HCT116 (cell line): Measurements from ENCODE around the gene SLC39A13. TPM values are rescaled to one million over a fixed set of nuclear protein-coding genes. Genes with fewer than 3 reads are reported as not detected.

Experiments
- ATAC-seq: fragments of 200-7000 bp; cut with Tn5 transposase; 2 replicates; pipeline ENCODE4 v1.9.1; 2020; ENCODE audit warnings: mild to moderate bottlenecking, moderate library complexity
- BruUV-seq: library from RNA; stranded (reverse); fragments of 400-500 nt; replicated peaks from 2 replicates; lab custom pipeline; 2021; lab: Mats Ljungman, UMichigan
- CTCF ChIA-PET: fragments of 300-600 bp; sonication (Branson Sonifier 250); formaldehyde crosslinking; loops from one replicate; lab custom pipeline; 2021; ENCODE audit warnings: antibody characterized with exemption; lab: Charles Lee
- POLR2A ChIA-PET: fragments of 300-600, 350-600 bp; sonication (Branson Sonifier 250); formaldehyde crosslinking; loops from one replicate; lab custom pipeline; 2021; ENCODE audit warnings: antibody characterized with exemption; lab: Charles Lee
- RAD21 ChIA-PET, 2 experiments: fragments of 300-600 bp; sonication (Branson Sonifier 250); formaldehyde crosslinking; loops; one replicate each; lab custom pipeline; 2023; ENCODE audit warnings: low total read pairs in 2 of 2; ENCODE audit not compliant: uncharacterized antibody in 2 of 2, unreplicated experiment in 2 of 2, low non-redundant PET in 1 of 2; lab: Charles Lee
- DNase-seq: peaks from one replicate; pipeline ENCODE4 v3.0.0-alpha.2; 2010; ENCODE audit warnings: low read depth, low spot score
- H2AFZ ChIP-seq: fragments of 200-600 bp; shearing (Covaris generic), sonication (generic); 2 replicates; pipeline ENCODE4 v1.6.1; 2017; ENCODE audit warnings: low read depth, mixed run types, mixed read lengths, antibody characterized with exemption, low read length; ENCODE audit not compliant: poor library complexity, severe bottlenecking
- H3K27ac ChIP-seq: 2 replicates; pipeline ENCODE4 v1.5.1; 2012; ENCODE audit warnings: low read depth, low read length
- H3K27me3 ChIP-seq: fragments of 200-600 bp; sonication (generic); 2 replicates; pipeline ENCODE4 v1.6.1; 2016; ENCODE audit warnings: mixed run types, low read length, mixed read lengths; ENCODE audit not compliant: insufficient read depth
- H3K36me3 ChIP-seq, 2 experiments: fragments of 200-500 bp in 1 of 2; fragments of 200-600 bp in 1 of 2; sonication (Bioruptor generic) in 1 of 2; sonication (generic) in 1 of 2; 2 replicates each; pipeline versions ENCODE4 v1.5.1 to v1.6.1; 2014 to 2016; ENCODE audit warnings: low read length in 2 of 2, inconsistent platforms in 1 of 2, mixed read lengths in 1 of 2, mixed run types in 1 of 2; ENCODE audit not compliant: insufficient read depth in 2 of 2, control insufficient read depth in 1 of 2
- H3K4me1 ChIP-seq, 2 experiments: fragments of 200-600 bp in 1 of 2; sonication (generic) in 1 of 2; 2 replicates each; pipeline versions ENCODE4 v1.5.1 to v1.6.1; 2012 to 2017; ENCODE audit warnings: low read length in 2 of 2, inconsistent platforms in 1 of 2, mild to moderate bottlenecking in 1 of 2, mixed read lengths in 1 of 2, mixed run types in 1 of 2, moderate library complexity in 1 of 2; ENCODE audit not compliant: insufficient read depth in 2 of 2, control insufficient read depth in 1 of 2
- H3K4me2 ChIP-seq: fragments of 200-600 bp; sonication (generic); 2 replicates; pipeline ENCODE4 v1.6.1; 2017; ENCODE audit warnings: mixed run types, low read length, mixed read lengths
- H3K4me3 ChIP-seq, 2 experiments: fragments of 200-600 bp in 1 of 2; sonication (generic) in 1 of 2; replicated peaks in 1 of 2; 2 replicates each; pipeline ENCODE4 v1.5.1; 2011 to 2016; ENCODE audit warnings: low read length in 2 of 2, control low read depth in 1 of 2, low read depth in 1 of 2, mild to moderate bottlenecking in 1 of 2, mixed read lengths in 1 of 2, mixed run types in 1 of 2
- H3K79me2 ChIP-seq: fragments of 200-600 bp; sonication (generic); 2 replicates; pipeline ENCODE4 v1.6.1; 2017; ENCODE audit warnings: mild to moderate bottlenecking, mixed run types, low read length, moderate library complexity, mixed read lengths; ENCODE audit not compliant: insufficient read depth
- H3K9ac ChIP-seq: fragments of 200-600 bp; sonication (generic); 2 replicates; pipeline ENCODE4 v1.6.1; 2016; ENCODE audit warnings: low read length, mixed read lengths
- H3K9me2 ChIP-seq: fragments of 200-600 bp; sonication (generic), shearing (Covaris generic); 2 replicates; pipeline ENCODE4 v1.6.1; 2017; ENCODE audit warnings: mixed run types, mild to moderate bottlenecking, moderate library complexity; ENCODE audit not compliant: insufficient read depth
- H3K9me3 ChIP-seq, 2 experiments: fragments of 200-500 bp in 1 of 2; fragments of 200-600 bp in 1 of 2; sonication (Bioruptor generic) in 1 of 2; sonication (generic) in 1 of 2; 2 replicates each; pipeline ENCODE4 v1.6.1; 2014 to 2017; ENCODE audit warnings: low read length in 2 of 2, mixed read lengths in 2 of 2, inconsistent platforms in 1 of 2, low read depth in 1 of 2, mild to moderate bottlenecking in 1 of 2, mixed run types in 1 of 2, moderate library complexity in 1 of 2; ENCODE audit not compliant: control insufficient read depth in 1 of 2, insufficient read depth in 1 of 2
- H4K20me1 ChIP-seq: fragments of 200-600 bp; sonication (generic), shearing (Covaris generic); 2 replicates; pipeline ENCODE4 v1.6.1; 2017; ENCODE audit warnings: mixed run types, mild to moderate bottlenecking, moderate library complexity; ENCODE audit not compliant: insufficient read depth
- ATF3 ChIP-seq: IDR thresholded peaks from 2 replicates; pipeline ENCODE4 v1.6.1; 2012
- CEBPB ChIP-seq: IDR thresholded peaks from 2 replicates; pipeline ENCODE4 v1.6.1; 2012; ENCODE audit warnings: low read depth
- CTCF ChIP-seq, 3 experiments: fragments of 200-600 bp in 1 of 3; sonication (generic) in 1 of 3; IDR thresholded peaks in 2 of 3; conservative IDR thresholded peaks in 1 of 3; 2 replicates each; pipeline ENCODE4 v1.5.1; 2012 to 2017; ENCODE audit warnings: low read depth in 2 of 3, low read length in 2 of 3, antibody characterized with exemption in 1 of 3, borderline replicate concordance in 1 of 3, control low read depth in 1 of 3, mild to moderate bottlenecking in 1 of 3, mixed read lengths in 1 of 3, mixed run types in 1 of 3, moderate library complexity in 1 of 3; ENCODE audit not compliant: insufficient read depth in 1 of 3
- EGR1 ChIP-seq: IDR thresholded peaks from 2 replicates; pipeline ENCODE4 v1.6.1; 2012; ENCODE audit warnings: low read depth
- EZH2 ChIP-seq: fragments of 200-600 bp; sonication (generic); IDR thresholded peaks from 2 replicates; pipeline ENCODE4 v1.6.1; 2017; ENCODE audit warnings: antibody characterized with exemption, mixed run types
- FOSL1 ChIP-seq: IDR thresholded peaks from 2 replicates; pipeline ENCODE4 v1.6.1; 2012; ENCODE audit warnings: low read depth
- JUND ChIP-seq: IDR thresholded peaks from 2 replicates; pipeline ENCODE4 v1.6.1; 2012
- MAX ChIP-seq: IDR thresholded peaks from 2 replicates; pipeline ENCODE4 v1.6.1; 2012
- POLR2AphosphoS5 ChIP-seq: IDR thresholded peaks from 2 replicates; pipeline ENCODE4 v1.6.1; 2011; ENCODE audit warnings: mild to moderate bottlenecking, low read depth, low read length, moderate library complexity
- REST ChIP-seq: IDR thresholded peaks from 2 replicates; pipeline ENCODE4 v1.6.1; 2012; ENCODE audit warnings: low read depth
- SIN3A ChIP-seq: IDR thresholded peaks from 2 replicates; pipeline ENCODE4 v1.6.1; 2012; ENCODE audit warnings: low read depth
- TCF7L2 ChIP-seq: IDR thresholded peaks from 2 replicates; pipeline ENCODE4 v1.7.0; 2011; ENCODE audit warnings: borderline replicate concordance, inconsistent platforms; ENCODE audit not compliant: insufficient read depth, insufficient read length; ENCODE audit errors: extremely low read depth
- YY1 ChIP-seq: IDR thresholded peaks from 2 replicates; pipeline ENCODE4 v1.6.1; 2011; ENCODE audit warnings: low read length, low read depth, moderate library complexity, mild to moderate bottlenecking; ENCODE audit not compliant: insufficient replicate concordance; ENCODE audit errors: extremely low read depth
- ZFX ChIP-seq: fragments of 450-650 bp; IDR thresholded peaks from 2 replicates; pipeline ENCODE4 v1.6.1; 2017
- intact Hi-C: fragments of 100-400 bp; cut with micrococcal nuclease; formaldehyde crosslinking; loops from 2 replicates; pipeline ENCODE4 v1.10.0; 2022
- total RNA-seq: library from RNA; stranded (reverse); gene quantifications from one replicate; pipeline ENCODE4 v1.2.1, GENCODE V29; 2021; ENCODE audit not compliant: unreplicated experiment

SLC39A13 gene
- total RNA-seq, 1 experiment from 2014 or later, result 23.9 TPM

- Histone ChIP-seq H3K27ac (no peak within 1 kb of the TSS), H3K9me2 (no peaks in the 10 kb centered on the region), H3K79me2 (no peaks in the 10 kb centered on the region), H3K4me3 (no peak within 1 kb of the TSS), H2AFZ (no peak within 1 kb of the TSS), H3K4me1 (no peaks in the 10 kb centered on the region), H3K27me3 (no peaks in the 10 kb centered on the region), H4K20me1 (no peaks in the 10 kb centered on the region), H3K9me3 (no peaks in the 10 kb centered on the region), H3K9ac (no peak within 1 kb of the TSS), H3K4me2 (no peak within 1 kb of the TSS), H3K36me3 (no peaks in the 10 kb centered on the region)
- DNase-seq (no peak), ATAC-seq (no peak)
- ChIA-PET POLR2A (no interaction called here), RAD21 (no interaction called here), CTCF (no interaction called here)
- BruUV-seq, result no TSS peak
- intact Hi-C loops, result no loop called here
- TF ChIP-seq TCF7L2, result no peak
- no peak for TF ChIP-seq EGR1
- no peak for TF ChIP-seq ATF3
- no peak for TF ChIP-seq JUND
Measured at GRCh38 chr11:47448566-47449427, 40.4 kb downstream of the SLC39A13 start, which contains the start of gene RAPSN. Gene RAPSN, minus strand, starts transcription at chr11:47449136. Its CDS starts 172 bp downstream, at chr11:47448964.

GRCh38 chr11:47449541-47449940 lies 41.2 kb downstream of the SLC39A13 start:
- Histone ChIP-seq H3K27me3 (no peaks in the 10 kb centered on the region), H3K27ac (no peak overlapping the region), H2AFZ (no peak overlapping the region), H3K9me2 (no peaks in the 10 kb centered on the region), H3K4me2 (no peak overlapping the region), H3K4me1 (peaks cover 0 to under 1% of the 10 kb centered on the region in 2 experiments; a peak in 1 of 4 replicates), H3K9me3 (no peaks in the 10 kb centered on the region), H3K4me3 (no peak overlapping the region), H3K79me2 (no peaks in the 10 kb centered on the region), H3K36me3 (no peaks in the 10 kb centered on the region), H3K9ac (no peak overlapping the region), H4K20me1 (no peaks in the 10 kb centered on the region)
- ChIA-PET POLR2A (no interaction called here), CTCF (no interaction called here), RAD21 (no interaction called here)
- DNase-seq, result no peak
- ATAC-seq, result no peak
- intact Hi-C loops, result no loop called here
- no TSS peak for BruUV-seq
- no peak for TF ChIP-seq CTCF (IDR thresholded peaks at IDR 0.05 in 2 of 3, conservative IDR thresholded peaks at IDR 0.05 in 1 of 3; ENCODE audit: borderline replicate concordance in 1 of 3, insufficient read depth in 1 of 3, low read depth in 2 of 3, low read length in 2 of 3)
- no peak for TF ChIP-seq MAX
- no peak for TF ChIP-seq REST
- TF ChIP-seq EZH2, result no peak
- no peak for TF ChIP-seq FOSL1
- no peak for TF ChIP-seq ZFX
- TF ChIP-seq POLR2AphosphoS5, result no peak
- no peak for TF ChIP-seq TCF7L2
- TF ChIP-seq YY1, result no peak
- no peak for TF ChIP-seq CEBPB
- TF ChIP-seq SIN3A, result no peak
